Measurements from ENCODE around the gene LAIR2. TPM values are rescaled to one million over a fixed set of nuclear protein-coding genes. Genes with fewer than 3 reads are reported as not detected.

Gene LAIR2
- polyA plus RNA-seq, 3 donors, result 0.38 TPM; not detected in 2

DNA sequence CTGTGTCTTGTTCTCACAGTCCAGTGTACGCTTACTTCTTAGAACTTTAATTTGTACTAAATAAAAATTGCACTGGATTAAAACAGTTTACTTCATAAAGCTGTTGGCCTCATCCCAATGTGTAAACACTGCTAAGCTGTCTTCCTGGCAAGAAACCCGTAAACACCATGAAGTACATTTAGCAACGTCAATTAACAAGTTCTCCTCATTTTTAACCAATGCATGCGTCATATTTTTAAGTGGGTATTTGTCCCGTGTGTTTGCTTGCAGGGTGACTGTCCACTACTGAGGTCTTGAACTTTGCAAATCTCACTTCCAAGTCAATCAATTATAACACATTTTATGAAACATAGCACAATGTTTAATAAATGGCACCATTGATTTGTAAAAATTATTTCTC, 28.2 kb downstream of the LAIR2 start:
- Mint-ChIP-seq H3K27me3 (ENCODE audit: low read depth in 3 of 3) (peaks cover 21 to 37% (median 29%) of the 10 kb centered on the region in 3 donors), H3K36me3 (peaks cover 0 to 2% of the 10 kb centered on the region in 2 donors), H3K4me3 (no peak overlapping the region), H3K9me3 (peaks cover 4 to 20% (median 8%) of the 10 kb centered on the region in 7 donors), H3K27ac (no peak overlapping the region), H3K4me1 (peaks cover 30% of the 10 kb centered on the region)
- peaks cover 0 to 3% of the 10 kb centered on the region in 2 donors for H3K9me3 ChIP-seq (replicated peaks in 1 of 2; ENCODE audit: control insufficient read depth in 1 of 2, insufficient read depth in 1 of 2, low read length in 2 of 2)
- H3K4me3 ChIP-seq (replicated peaks in 1 of 3; ENCODE audit: low read depth in 2 of 3, low read length in 3 of 3), result no peak overlapping the region
- peaks cover 15 to 29% of the 10 kb centered on the region in 2 donors for H3K4me1 ChIP-seq (ENCODE audit: control insufficient read depth in 1 of 2, insufficient read depth in 2 of 2, low read length in 2 of 2)
- H3K9ac ChIP-seq (ENCODE audit: insufficient read depth, low read length, poor library complexity, severe bottlenecking), result no peak overlapping the region
- H3K4me2 ChIP-seq (replicated peaks; ENCODE audit: extremely low read depth, low read length, poor library complexity, severe bottlenecking), result no peak overlapping the region
- no peak for TF ChIP-seq CTCF (IDR thresholded peaks at IDR 0.05)
- no CpG with 5 or more reads among the region's 5 CpGs for WGBS (ENCODE audit: insufficient coverage)
- H2AFZ ChIP-seq (ENCODE audit: insufficient read depth, low read depth, low read length, poor library complexity, severe bottlenecking), result no peak overlapping the region
- peaks cover 0 to 18% of the 10 kb centered on the region in 2 donors for H3K27me3 ChIP-seq (ENCODE audit: control insufficient read depth in 2 of 2, insufficient read depth in 2 of 2, low read length in 2 of 2)
- no peak for DNase-seq
- no peak overlapping the region for H3K27ac ChIP-seq (ENCODE audit: low read depth in 1 of 2, low read length in 2 of 2)
- H4K20me1 ChIP-seq (ENCODE audit: insufficient read depth, low read length), result no peaks in the 10 kb centered on the region
- H3K79me2 ChIP-seq (ENCODE audit: insufficient read depth, low read length), result no peaks in the 10 kb centered on the region
- H3K36me3 ChIP-seq (replicated peaks in 1 of 2; ENCODE audit: control insufficient read depth in 1 of 2, insufficient read depth in 2 of 2, low read length in 2 of 2), result no peaks in the 10 kb centered on the region
- intact Hi-C loops (cut with micrococcal nuclease), result loop anchor here in 1 of 2 donors (10.0 kb wide), 1 partner anchor 116 kb away; the partner anchor contains the start of gene TTYH1

GRCh38 chr19:54532528-54532927, 29.9 kb downstream of the LAIR2 start:
- Mint-ChIP-seq H3K36me3 (peaks cover 0 to 2% of the 10 kb centered on the region in 2 donors), H3K4me3 (peak overlapping the region in 1 of 2 donors; percentile 56), H3K27ac (peak overlapping the region in 2 of 7 donors; percentile 3 to 33), H3K4me1 (peaks cover 34% of the 10 kb centered on the region), H3K27me3 (ENCODE audit: low read depth in 3 of 3) (peaks cover 31 to 44% (median 31%) of the 10 kb centered on the region in 3 donors), H3K9me3 (peaks cover 0 to 14% (median 5%) of the 10 kb centered on the region in 7 donors)
- no peaks in the 10 kb centered on the region for H4K20me1 ChIP-seq (ENCODE audit: insufficient read depth, low read length)
- H3K27ac ChIP-seq (ENCODE audit: low read depth in 1 of 2, low read length in 2 of 2), result no peak overlapping the region
- peaks cover 15 to 29% of the 10 kb centered on the region in 2 donors for H3K4me1 ChIP-seq (ENCODE audit: control insufficient read depth in 1 of 2, insufficient read depth in 2 of 2, low read length in 2 of 2)
- H3K4me2 ChIP-seq (replicated peaks; ENCODE audit: extremely low read depth, low read length, poor library complexity, severe bottlenecking), result peak overlapping the region; percentile 54
- no CpG with 5 or more reads among the region's 4 CpGs for WGBS (ENCODE audit: insufficient coverage)
- peaks cover 0 to 3% of the 10 kb centered on the region in 2 donors for H3K9me3 ChIP-seq (replicated peaks in 1 of 2; ENCODE audit: control insufficient read depth in 1 of 2, insufficient read depth in 1 of 2, low read length in 2 of 2)
- no peak overlapping the region for H3K9ac ChIP-seq (ENCODE audit: insufficient read depth, low read length, poor library complexity, severe bottlenecking)
- H3K79me2 ChIP-seq (ENCODE audit: insufficient read depth, low read length), result no peaks in the 10 kb centered on the region
- no peaks in the 10 kb centered on the region for H3K36me3 ChIP-seq (replicated peaks in 1 of 2; ENCODE audit: control insufficient read depth in 1 of 2, insufficient read depth in 2 of 2, low read length in 2 of 2)
- no peak overlapping the region for H2AFZ ChIP-seq (ENCODE audit: insufficient read depth, low read depth, low read length, poor library complexity, severe bottlenecking)
- H3K4me3 ChIP-seq (replicated peaks in 1 of 3; ENCODE audit: low read depth in 2 of 3, low read length in 3 of 3), result peak overlapping the region in 1 of 3 experiments; percentile 28
- TF ChIP-seq CTCF (IDR thresholded peaks at IDR 0.05), result no peak
- DNase-seq, result peak; percentile 8 to 35 (median 20)
- peaks cover 2 to 24% of the 10 kb centered on the region in 2 donors for H3K27me3 ChIP-seq (ENCODE audit: control insufficient read depth in 2 of 2, insufficient read depth in 2 of 2, low read length in 2 of 2)
- intact Hi-C loops (cut with micrococcal nuclease), result loop anchor here in 1 of 2 donors (10.0 kb wide), 1 partner anchor 118 kb away; the partner anchor contains the start of gene TTYH1
